ENCODE results near the gene GPC5.
A peak's percentile ranks its signal among the peaks of the same experiment; 100 is the strongest.

The GPC5 gene

GRCh38 chr13:91652404-91653301 is 254.2 kb downstream of the GPC5 start:
- no peak overlapping the region for H2BK15ac ChIP-seq (replicated peaks; ENCODE audit: low read depth)
- H3K79me2 ChIP-seq (ENCODE audit: control insufficient read depth, insufficient read depth, low read length) = no peaks in the 10 kb centered on the region
- H3K56ac ChIP-seq (ENCODE audit: low read length) = no peak overlapping the region
- no CpG with 5 or more reads among the region's 10 CpGs for whole genome bisulfite sequencing (ENCODE audit: extremely low coverage, insufficient coverage, low lambda C conversion rate)
- no peak overlapping the region for H2BK120ac ChIP-seq (ENCODE audit: low read depth, low read length)
- no peaks in the 10 kb centered on the region for H3K79me1 ChIP-seq (ENCODE audit: low read length)
- H3K18ac ChIP-seq (ENCODE audit: low read length) = no peak overlapping the region
- no peak overlapping the region for H3K4me3 ChIP-seq (ENCODE audit: low read length)
- no peak overlapping the region for H3K27ac ChIP-seq (ENCODE audit: low read depth, low read length)
- H2AK5ac ChIP-seq (ENCODE audit: low read length) = no peak overlapping the region
- H3K4me2 ChIP-seq (ENCODE audit: low read length) = no peak overlapping the region
- H3K23ac ChIP-seq (ENCODE audit: low read length) = no peak overlapping the region
- H3K4ac ChIP-seq (ENCODE audit: low read depth, low read length) = no peak overlapping the region
- no peak overlapping the region for H4K5ac ChIP-seq (ENCODE audit: low read length)
- DNase-seq = peak; percentile 53
- no peaks in the 10 kb centered on the region for H3K27me3 ChIP-seq (ENCODE audit: insufficient read depth, low read length, poor library complexity)
- H3K36me3 ChIP-seq (ENCODE audit: control insufficient read depth, insufficient read depth, low read length) = no peaks in the 10 kb centered on the region
- H4K8ac ChIP-seq (ENCODE audit: low read depth, low read length) = no peak overlapping the region
- H3K4me1 ChIP-seq (ENCODE audit: control insufficient read depth, low read depth, low read length) = no peaks in the 10 kb centered on the region
- no peak overlapping the region for H3K9ac ChIP-seq (ENCODE audit: low read length)
- no peak overlapping the region for H2BK5ac ChIP-seq (ENCODE audit: low read length)

GRCh38 chr13:91655731-91656130 is 257.3 kb downstream of the GPC5 start:
- H3K27ac ChIP-seq (ENCODE audit: low read depth, low read length) = no peak overlapping the region
- H3K4me2 ChIP-seq (ENCODE audit: low read length) = no peak overlapping the region
- no peak overlapping the region for H3K23ac ChIP-seq (ENCODE audit: low read length)
- no peak overlapping the region for H4K8ac ChIP-seq (ENCODE audit: low read depth, low read length)
- H4K5ac ChIP-seq (ENCODE audit: low read length) = no peak overlapping the region
- H3K4me1 ChIP-seq (ENCODE audit: control insufficient read depth, low read depth, low read length) = no peaks in the 10 kb centered on the region
- no peak overlapping the region for H3K9ac ChIP-seq (ENCODE audit: low read length)
- no peak overlapping the region for H2BK15ac ChIP-seq (replicated peaks; ENCODE audit: low read depth)
- H3K79me2 ChIP-seq (ENCODE audit: control insufficient read depth, insufficient read depth, low read length) = no peaks in the 10 kb centered on the region
- no peak overlapping the region for H3K56ac ChIP-seq (ENCODE audit: low read length)
- no peak overlapping the region for H2AK5ac ChIP-seq (ENCODE audit: low read length)
- no peak overlapping the region for H3K4ac ChIP-seq (ENCODE audit: low read depth, low read length)
- H3K18ac ChIP-seq (ENCODE audit: low read length) = no peak overlapping the region
- H3K36me3 ChIP-seq (ENCODE audit: control insufficient read depth, insufficient read depth, low read length) = no peaks in the 10 kb centered on the region
- no peaks in the 10 kb centered on the region for H3K79me1 ChIP-seq (ENCODE audit: low read length)
- H3K4me3 ChIP-seq (ENCODE audit: low read length) = no peak overlapping the region
- no peak overlapping the region for H2BK120ac ChIP-seq (ENCODE audit: low read depth, low read length)
- H3K27me3 ChIP-seq (ENCODE audit: insufficient read depth, low read length, poor library complexity) = no peaks in the 10 kb centered on the region
- H2BK5ac ChIP-seq (ENCODE audit: low read length) = no peak overlapping the region
- DNase-seq = no peak
- no CpG with 5 or more reads among the region's 4 CpGs for WGBS (ENCODE audit: extremely low coverage, insufficient coverage, low lambda C conversion rate)

- no peak overlapping the region for H3K4me2 ChIP-seq (ENCODE audit: low read length)
- WGBS (ENCODE audit: extremely low coverage, insufficient coverage, low lambda C conversion rate) = no CpG with 5 or more reads among the region's 2 CpGs
These were observed 258.9 kb downstream of the GPC5 start for GRCh38 chr13:91657283-91657682.

GRCh38 chr13:91659256-91660075 is 261.0 kb downstream of the GPC5 start:
- Histone ChIP-seq H3K4me3 (ENCODE audit: low read length) (no peak overlapping the region), H3K79me2 (ENCODE audit: control insufficient read depth, insufficient read depth, low read length) (no peaks in the 10 kb centered on the region), H3K4me2 (ENCODE audit: low read length) (no peak overlapping the region), H4K8ac (ENCODE audit: low read depth, low read length) (no peak overlapping the region), H3K9ac (ENCODE audit: low read length) (no peak overlapping the region), H3K4me1 (ENCODE audit: control insufficient read depth, low read depth, low read length) (no peaks in the 10 kb centered on the region), H2BK15ac (replicated peaks; ENCODE audit: low read depth) (no peak overlapping the region), H3K27me3 (ENCODE audit: insufficient read depth, low read length, poor library complexity) (no peaks in the 10 kb centered on the region), H3K18ac (ENCODE audit: low read length) (no peak overlapping the region), H2BK120ac (ENCODE audit: low read depth, low read length) (no peak overlapping the region), H4K5ac (ENCODE audit: low read length) (no peak overlapping the region), H3K36me3 (ENCODE audit: control insufficient read depth, insufficient read depth, low read length) (no peaks in the 10 kb centered on the region), H3K23ac (ENCODE audit: low read length) (no peak overlapping the region), H2AK5ac (ENCODE audit: low read length) (no peak overlapping the region), H2BK5ac (ENCODE audit: low read length) (no peak overlapping the region), H3K79me1 (ENCODE audit: low read length) (no peaks in the 10 kb centered on the region), H3K56ac (ENCODE audit: low read length) (no peak overlapping the region), H3K27ac (ENCODE audit: low read depth, low read length) (no peak overlapping the region), H3K4ac (ENCODE audit: low read depth, low read length) (no peak overlapping the region)
- DNase-seq = peak; percentile 34
- no CpG with 5 or more reads among the region's 4 CpGs for WGBS (ENCODE audit: extremely low coverage, insufficient coverage, low lambda C conversion rate)

More at GRCh38 chr13:91657283-91657682, 258.9 kb downstream of the GPC5 start:
- DNase-seq = no peak
- Histone ChIP-seq H3K79me2 (ENCODE audit: control insufficient read depth, insufficient read depth, low read length) (no peaks in the 10 kb centered on the region), H3K27me3 (ENCODE audit: insufficient read depth, low read length, poor library complexity) (no peaks in the 10 kb centered on the region), H3K4me3 (ENCODE audit: low read length) (no peak overlapping the region), H3K27ac (ENCODE audit: low read depth, low read length) (no peak overlapping the region), H2BK15ac (replicated peaks; ENCODE audit: low read depth) (no peak overlapping the region), H3K18ac (ENCODE audit: low read length) (no peak overlapping the region), H2BK5ac (ENCODE audit: low read length) (no peak overlapping the region), H4K5ac (ENCODE audit: low read length) (no peak overlapping the region), H3K4ac (ENCODE audit: low read depth, low read length) (no peak overlapping the region), H3K23ac (ENCODE audit: low read length) (no peak overlapping the region), H2AK5ac (ENCODE audit: low read length) (no peak overlapping the region), H3K79me1 (ENCODE audit: low read length) (no peaks in the 10 kb centered on the region), H3K4me1 (ENCODE audit: control insufficient read depth, low read depth, low read length) (no peaks in the 10 kb centered on the region), H4K8ac (ENCODE audit: low read depth, low read length) (no peak overlapping the region), H3K36me3 (ENCODE audit: control insufficient read depth, insufficient read depth, low read length) (no peaks in the 10 kb centered on the region), H3K56ac (ENCODE audit: low read length) (no peak overlapping the region), H3K9ac (ENCODE audit: low read length) (no peak overlapping the region), H2BK120ac (ENCODE audit: low read depth, low read length) (no peak overlapping the region)

GRCh38 chr13:91660076-91660415 is 261.6 kb downstream of the GPC5 start:
- Histone ChIP-seq H2AK5ac (ENCODE audit: low read length) (no peak overlapping the region), H3K18ac (ENCODE audit: low read length) (no peak overlapping the region), H3K4me2 (ENCODE audit: low read length) (no peak overlapping the region), H3K36me3 (ENCODE audit: control insufficient read depth, insufficient read depth, low read length) (no peaks in the 10 kb centered on the region), H2BK5ac (ENCODE audit: low read length) (no peak overlapping the region), H3K23ac (ENCODE audit: low read length) (no peak overlapping the region), H3K27me3 (ENCODE audit: insufficient read depth, low read length, poor library complexity) (no peaks in the 10 kb centered on the region), H3K4me3 (ENCODE audit: low read length) (no peak overlapping the region), H3K4ac (ENCODE audit: low read depth, low read length) (no peak overlapping the region), H4K8ac (ENCODE audit: low read depth, low read length) (no peak overlapping the region), H2BK15ac (replicated peaks; ENCODE audit: low read depth) (no peak overlapping the region), H3K27ac (ENCODE audit: low read depth, low read length) (no peak overlapping the region), H3K79me2 (ENCODE audit: control insufficient read depth, insufficient read depth, low read length) (no peaks in the 10 kb centered on the region), H3K9ac (ENCODE audit: low read length) (no peak overlapping the region), H4K5ac (ENCODE audit: low read length) (no peak overlapping the region), H2BK120ac (ENCODE audit: low read depth, low read length) (no peak overlapping the region), H3K4me1 (ENCODE audit: control insufficient read depth, low read depth, low read length) (no peaks in the 10 kb centered on the region), H3K79me1 (ENCODE audit: low read length) (no peaks in the 10 kb centered on the region), H3K56ac (ENCODE audit: low read length) (no peak overlapping the region)
- DNase-seq = no peak
